ENCODE measurements around the gene MRPL23.

- TF ChIP-seq CTCF (IDR thresholded peaks at IDR 0.05) (no peak), POLR2A (IDR thresholded peaks at IDR 0.05) (no peak)
These were observed 39.9 kb downstream of the MRPL23 start for GRCh38 chr11:1987024-1987423.

Measured in uterus (tissue), 2 donors.